ENCODE data around the gene TMEM38B.
"Not testable (repeated sequence)": the region's sequence is repeated elsewhere in the genome, so short reads cannot be mapped to it uniquely, and the experiment has no call there.

TMEM38B gene

DNA sequence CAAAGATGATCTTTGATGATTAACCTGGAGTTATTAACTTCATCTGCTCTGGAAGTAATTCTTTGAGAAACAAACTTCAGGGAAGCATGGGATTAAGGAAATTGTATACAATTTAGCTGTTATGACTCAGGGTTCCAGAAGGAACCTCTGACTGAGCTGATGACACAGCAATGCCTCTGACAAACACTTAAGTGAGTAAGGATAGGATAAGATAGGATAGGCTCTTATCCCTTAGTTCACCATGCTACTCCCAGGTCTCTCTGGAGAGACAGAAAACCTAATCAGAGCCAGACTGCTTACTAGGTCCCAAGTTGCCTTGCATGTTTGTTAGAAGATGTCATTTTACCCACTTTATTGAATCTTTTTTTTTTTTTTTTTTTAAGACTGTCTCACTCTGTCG lies 12.6 kb upstream of the TMEM38B start:
- no peak for DNase-seq (ENCODE audit: low read depth)

DNA sequence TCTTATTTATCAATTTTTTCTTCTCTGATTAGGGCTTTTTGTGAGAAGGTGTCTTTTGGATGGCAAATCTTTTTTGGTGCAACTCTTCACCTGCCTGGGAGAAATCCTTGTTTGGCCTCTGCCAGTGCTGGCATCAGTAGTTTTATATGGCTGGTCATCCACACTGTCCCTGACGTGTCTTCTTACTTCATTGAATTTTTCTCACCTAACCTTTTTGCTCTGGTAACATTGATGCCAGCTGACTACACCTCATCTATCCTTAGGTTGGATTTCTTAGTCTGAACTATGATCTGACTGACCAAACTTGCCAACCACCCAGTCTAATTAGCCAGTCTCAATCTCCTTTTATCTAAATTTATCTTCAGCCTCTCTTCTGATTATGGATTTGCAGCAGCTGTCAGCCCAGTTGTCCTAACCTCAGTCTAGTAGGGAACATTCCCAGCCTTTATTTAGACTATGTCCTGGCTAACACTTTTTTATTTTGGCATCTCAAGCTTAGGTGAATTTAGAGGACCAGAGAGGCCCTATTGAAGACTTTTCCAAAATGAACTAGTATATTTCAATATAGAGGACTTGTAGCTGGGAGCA lies 10.6 kb upstream of the TMEM38B start:
- DNase-seq (ENCODE audit: low read depth), result no peak

DNA sequence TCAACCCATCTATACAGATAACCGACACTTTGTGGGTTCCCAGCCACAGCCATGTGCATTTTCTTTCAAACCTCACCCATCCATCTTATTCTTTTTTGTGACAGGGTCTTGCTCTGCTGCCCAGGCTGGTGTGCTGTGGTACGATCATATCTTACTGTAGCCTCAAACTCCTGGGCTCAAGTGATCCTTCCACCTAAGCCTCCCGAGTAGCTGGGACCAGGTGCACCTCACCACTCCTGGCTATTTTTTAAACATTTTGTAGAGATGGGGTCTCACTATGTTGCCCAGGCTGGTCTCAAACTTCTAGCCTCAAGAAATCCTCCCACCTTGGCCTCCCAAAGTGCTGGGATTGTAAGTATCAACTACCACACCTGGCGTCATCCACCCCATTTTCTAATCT lies 7.4 kb upstream of the TMEM38B start:
- DNase-seq (ENCODE audit: low read depth), result no peak

DNA sequence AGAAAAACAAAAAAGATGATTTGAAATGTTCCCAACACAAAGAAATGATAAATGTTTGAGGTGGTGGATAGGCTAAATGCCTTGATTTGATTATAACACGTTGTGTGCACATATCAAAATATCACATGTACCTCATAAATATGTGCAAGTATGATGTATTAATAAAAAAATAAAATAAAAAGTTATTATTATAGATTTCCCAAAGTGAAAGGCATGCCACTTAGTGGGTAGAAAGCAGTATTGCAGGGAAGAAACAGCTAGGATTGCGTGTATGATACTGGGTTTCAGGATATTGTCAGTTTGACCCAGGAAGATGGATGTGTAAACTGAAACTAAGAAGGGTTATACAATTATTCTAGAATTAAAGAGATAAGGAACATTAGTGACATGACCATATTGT lies 3.6 kb upstream of the TMEM38B start:
- no peak for DNase-seq (ENCODE audit: low read depth)

DNA sequence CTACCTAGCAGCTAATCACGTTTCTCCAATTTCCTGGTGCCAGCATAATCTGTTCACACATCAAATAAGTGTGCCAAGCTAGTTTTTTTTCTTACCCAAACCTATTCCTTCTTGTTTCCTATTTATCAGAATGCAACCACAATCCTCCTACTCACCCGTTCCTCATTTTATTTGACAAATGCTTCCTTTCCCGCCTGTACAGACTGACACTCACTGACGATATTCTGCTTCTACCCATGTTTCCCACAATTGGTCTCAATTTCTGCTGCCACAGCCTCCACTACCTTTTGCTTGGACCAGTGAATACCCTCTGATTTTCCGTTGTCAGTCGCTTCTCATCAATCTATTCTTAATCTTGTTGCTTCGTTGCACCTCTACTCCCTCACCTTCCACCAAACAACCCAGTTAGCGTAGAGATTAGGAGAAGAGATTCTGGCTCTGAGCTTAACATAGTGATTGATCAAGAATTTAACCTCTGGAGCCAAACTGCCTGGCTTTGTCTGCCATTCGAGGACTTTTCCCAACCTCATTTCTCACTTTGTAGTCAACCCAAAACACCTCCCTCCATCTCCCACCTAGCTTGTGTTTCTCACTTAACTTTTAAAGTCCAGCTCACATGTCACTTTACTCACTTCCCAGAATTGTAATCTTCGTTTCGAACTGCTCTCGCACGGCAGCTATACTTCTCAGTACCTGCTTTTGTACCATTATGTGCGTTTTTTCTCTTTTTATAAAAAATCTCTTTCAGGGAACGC lies 729 bp upstream of the TMEM38B start:
- DNase-seq (ENCODE audit: low read depth), result no peak

DNA sequence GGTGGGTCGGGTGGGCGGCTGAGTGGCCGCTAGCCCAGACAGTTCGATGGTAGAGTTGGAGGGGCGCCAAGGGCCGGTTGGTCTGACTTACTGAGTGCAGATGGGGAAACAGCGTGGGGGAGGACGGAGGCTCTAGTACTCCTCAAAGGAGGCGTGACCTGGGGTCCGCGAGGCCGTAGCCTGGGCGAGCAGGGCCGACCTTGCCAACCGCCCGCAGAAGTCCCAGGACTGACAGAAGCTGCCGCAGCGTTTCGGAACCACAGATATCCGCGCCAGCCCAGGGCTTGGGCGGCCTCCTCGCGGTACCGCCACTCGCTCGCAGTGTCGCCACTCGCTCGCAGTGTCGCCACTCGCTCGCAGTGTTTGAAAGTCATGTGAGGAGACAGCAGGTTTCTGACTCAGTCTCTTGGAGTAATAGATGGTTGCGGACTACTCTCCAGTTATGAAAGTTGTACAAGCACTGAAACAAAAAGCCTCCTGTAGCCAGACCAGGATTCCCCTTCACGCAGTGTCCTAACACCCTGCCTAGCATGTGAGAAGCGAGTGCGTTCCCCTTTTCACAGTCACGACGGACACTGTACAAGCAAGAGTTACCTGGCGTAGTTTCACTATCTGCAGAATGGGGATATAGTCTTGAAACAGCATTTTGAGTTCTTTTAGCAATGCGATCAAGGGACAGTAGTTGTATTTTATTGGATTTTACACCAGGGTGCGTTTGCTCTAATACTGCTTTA lies 674 bp downstream of the TMEM38B start:
- DNase-seq (ENCODE audit: low read depth), result no peak

DNA sequence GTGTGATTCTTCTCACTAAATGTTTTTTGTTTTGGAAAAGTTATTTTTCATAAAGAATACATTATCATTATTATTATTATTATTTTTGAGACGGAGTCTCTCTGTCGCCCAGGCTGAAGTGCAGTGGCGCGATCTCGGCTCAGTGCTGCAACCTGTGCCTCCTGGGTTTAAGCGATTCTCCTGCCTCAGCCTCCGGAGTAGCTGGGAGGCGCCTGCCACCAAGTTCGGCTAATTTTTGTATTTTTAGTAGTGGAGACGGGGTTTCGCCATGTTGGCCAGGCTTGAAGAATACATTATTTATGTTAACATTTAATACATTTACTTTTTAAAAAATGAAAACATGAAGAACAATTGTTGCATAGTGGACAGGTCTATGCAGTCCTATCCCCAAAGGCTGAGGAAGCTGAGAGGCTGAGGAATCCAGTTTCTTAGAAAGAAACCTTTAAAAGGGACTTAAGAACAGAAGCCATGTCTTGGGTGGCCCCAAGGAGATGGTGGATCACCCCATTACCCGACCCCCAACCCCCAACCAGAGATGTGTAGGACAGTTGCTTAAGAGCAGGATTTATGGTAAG lies 2.0 kb downstream of the TMEM38B start:
- no peak for DNase-seq (ENCODE audit: low read depth)

DNA sequence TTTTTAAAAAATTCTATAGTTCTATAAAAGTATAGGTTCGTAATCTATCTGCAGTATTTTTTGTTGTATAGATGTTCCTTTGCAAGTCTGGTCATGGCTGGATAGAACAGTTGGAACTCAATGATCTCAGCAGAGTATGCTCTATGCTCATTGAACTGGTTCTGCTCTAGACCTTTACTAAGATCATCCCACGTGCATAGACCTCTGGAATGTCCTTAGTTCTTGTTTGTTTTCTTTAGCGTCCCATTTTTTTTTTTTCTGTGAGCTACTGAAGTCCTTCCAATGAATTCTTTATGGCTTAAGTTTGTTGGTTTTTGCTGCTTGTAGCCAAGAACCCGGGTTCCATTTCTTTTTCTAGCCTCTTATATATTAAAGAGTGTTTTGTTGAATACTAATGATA lies 3.5 kb downstream of the TMEM38B start:
- DNase-seq (ENCODE audit: low read depth), result no peak

DNA sequence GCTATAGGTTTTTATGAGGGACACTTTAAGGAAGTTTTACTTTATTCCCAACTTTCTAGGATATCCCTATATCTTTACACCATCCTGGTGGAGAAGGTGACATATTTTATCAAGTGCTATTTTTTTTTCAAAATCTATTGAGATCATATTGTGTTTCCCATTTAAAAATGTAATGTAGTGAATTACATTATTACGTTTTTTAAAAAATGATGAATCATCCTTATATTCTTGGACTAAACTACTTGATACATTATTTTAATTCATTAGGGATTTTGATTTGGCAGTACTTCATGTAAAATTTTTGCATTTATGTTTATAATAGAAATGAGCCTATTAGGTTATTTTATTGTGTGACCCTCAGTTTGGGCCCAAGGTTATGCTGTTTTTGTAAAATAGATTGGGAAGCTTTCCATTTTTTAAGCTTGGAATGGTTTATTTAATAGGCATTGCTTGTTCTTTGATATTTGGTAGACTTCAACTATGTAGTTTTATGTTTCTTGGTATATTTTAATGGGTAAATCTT lies 4.1 kb downstream of the TMEM38B start:
- DNase-seq (ENCODE audit: low read depth), result no peak

DNA sequence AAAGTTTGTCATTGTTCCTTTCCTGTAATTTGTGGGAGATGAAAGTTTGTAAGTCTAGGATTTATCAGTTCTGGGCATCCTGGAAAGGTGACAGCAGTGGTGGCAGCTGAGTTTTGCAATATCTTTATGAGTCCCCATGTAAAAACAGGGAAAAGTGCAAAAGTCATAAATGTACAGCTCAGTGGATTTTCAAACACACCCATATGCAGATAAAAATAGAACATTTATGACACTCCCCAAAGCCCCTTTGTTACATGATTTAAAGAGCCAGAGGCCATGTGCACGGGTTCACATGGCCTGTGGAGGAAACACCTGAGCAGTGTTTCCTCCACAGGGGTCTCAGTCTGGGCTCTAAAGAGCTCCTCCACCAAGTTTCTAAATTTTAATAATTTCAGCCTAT lies 6.3 kb downstream of the TMEM38B start:
- DNase-seq (ENCODE audit: low read depth), result no peak

DNA sequence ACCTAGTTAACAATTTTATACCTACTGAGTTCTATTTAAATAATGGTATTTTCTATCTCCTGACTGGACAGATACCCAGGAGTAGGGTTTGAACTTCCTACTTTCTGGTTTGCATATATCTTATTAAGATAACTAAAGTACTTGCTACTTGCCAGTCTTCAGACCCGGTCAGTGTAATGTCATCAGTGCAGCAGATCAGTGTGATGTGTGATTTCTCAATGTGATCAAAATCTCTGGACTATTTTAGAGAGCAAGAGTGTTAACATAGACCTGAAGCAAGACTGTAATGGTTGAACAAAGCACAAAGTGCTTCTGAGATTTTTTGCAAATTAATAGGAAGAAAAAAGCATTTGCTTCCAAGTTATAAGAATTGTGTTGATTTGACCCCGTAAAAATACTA lies 6.8 kb downstream of the TMEM38B start:
- DNase-seq (ENCODE audit: low read depth), result no peak

DNA sequence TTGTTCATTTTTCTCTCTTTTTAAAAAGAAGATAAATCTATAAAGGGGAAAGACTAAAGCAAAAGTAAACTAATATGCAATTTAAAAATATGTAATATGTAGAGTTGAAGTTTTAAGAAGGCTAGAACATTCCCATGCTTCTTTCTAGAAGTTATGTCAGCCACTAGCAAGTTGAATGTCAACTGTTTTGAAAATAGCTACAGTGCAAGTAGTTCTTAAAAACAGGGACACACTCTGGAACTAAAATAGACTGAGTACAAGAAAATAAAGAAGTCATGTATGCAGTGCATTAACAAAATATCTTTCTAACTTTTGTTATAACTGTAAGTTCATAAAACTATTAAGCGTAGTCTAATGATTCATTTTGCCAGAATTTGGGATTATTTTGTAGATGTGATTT lies 7.9 kb downstream of the TMEM38B start:
- DNase-seq (ENCODE audit: low read depth), result no peak

DNA sequence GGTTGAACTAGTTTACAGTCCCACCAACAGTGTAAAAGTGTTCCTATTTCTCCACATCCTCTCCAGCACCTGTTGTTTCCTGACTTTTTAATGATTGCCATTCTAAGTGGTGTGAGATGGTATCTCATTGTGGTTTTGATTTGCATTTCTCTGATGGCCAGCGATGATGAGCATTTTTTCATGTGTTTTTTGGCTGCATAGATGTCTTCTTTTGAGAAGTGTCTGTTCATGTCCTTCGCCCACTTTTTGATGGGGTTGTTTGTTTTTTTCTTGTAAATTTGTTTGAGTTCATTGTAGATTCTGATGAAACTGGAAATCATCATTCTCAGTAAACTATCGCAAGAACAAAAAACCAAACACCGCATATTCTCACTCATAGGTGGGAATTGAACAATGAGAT lies 9.3 kb downstream of the TMEM38B start:
- DNase-seq (ENCODE audit: low read depth), result not testable (repeated sequence)

DNA sequence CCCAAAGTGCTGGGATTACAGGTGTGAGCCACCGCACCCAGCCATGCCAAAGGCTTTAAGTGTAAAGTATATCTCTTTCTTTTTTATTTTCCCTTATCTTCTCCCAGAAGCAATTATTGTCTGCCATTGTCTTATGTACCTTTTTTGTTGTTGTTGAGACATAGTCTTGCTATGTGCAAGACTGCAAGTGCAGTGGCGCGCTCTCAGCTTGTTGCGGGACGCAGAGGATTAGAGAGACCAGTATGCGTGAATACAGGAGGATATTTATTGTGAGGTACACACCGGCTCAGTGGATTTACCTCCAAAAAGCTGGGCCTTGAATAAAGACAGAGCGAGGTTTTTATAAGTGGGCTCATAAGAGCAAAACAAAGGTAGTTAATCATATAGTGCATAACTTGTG lies 11.8 kb downstream of the TMEM38B start:
- DNase-seq (ENCODE audit: low read depth), result no peak

DNA sequence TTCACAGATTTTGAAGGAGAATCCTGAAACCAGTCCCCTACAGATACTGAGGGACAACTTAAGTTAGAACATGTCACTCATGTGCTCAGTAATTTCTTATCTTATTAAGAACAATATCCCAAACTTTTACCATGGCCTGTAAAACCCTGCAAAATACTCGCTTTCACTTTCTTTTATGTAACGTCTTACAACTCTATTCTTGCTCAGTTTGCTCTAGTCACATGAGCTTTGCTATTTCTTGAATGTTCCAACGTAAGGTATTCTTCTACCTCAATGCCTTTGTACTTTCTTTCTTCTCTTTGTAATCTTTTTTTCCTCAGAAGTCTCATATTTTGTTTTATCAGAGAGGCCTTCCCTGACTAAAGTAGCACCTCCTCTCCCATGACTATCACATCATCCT lies 14.1 kb downstream of the TMEM38B start:
- no peak for DNase-seq (ENCODE audit: low read depth)

DNA sequence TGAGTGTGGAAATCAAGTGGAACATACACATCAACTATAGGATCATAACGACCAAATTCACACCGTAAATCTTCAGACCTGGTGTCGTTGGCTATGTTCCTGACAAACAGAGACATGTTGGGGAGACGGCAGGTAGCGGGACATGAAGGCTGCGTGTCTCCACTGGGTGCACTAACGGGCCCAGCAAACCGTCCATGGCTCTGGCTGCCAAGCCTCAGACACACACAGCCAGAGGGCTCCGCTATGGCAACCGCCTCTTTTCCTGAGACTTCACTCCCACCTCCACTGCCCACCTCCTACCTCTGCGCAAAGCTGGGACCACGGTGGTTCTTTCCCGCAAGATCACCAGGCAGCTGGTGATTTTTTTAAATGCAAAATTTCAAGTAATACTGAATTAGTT lies 16.3 kb downstream of the TMEM38B start:
- DNase-seq (ENCODE audit: low read depth), result no peak

DNA sequence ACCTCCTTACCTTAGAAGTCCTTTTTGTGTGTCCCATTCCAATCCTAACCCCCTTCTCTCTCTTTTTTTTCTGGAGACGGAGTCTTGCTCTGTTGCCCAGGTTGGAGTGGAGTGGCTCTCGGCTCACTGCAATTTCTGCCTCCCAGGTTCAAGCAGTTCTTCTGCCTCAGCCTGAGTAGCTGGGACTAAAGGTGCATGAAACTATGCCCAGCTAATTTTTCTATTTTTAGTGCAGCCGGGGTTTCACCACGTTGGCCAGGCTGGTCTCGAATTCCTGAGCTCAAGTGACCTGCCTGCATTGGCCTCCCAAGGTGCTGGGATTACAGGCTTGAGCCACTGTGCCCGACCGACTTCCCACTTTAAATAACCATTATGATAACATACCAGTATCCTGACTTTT lies 17.5 kb downstream of the TMEM38B start:
- no peak for DNase-seq (ENCODE audit: low read depth)

DNA sequence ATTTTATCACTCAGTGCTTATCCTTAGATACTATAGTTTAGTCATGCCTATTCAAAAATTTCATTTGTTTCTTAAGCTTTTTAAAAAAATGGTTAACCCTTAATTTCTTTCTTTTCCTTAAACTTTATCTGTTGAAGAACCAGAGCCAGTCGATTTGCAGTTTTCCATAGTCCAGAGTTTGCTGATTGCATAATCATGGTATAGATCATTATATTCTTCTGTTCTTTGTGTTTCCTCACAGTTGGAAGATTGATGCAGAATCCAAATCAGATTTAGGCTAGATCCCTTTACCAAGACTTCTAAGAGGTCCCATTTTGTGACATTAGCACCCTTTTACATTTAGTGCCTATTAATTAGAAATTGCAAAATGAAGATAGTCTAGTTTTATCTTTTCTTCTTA lies 18.0 kb downstream of the TMEM38B start:
- no peak for DNase-seq (ENCODE audit: low read depth)

DNA sequence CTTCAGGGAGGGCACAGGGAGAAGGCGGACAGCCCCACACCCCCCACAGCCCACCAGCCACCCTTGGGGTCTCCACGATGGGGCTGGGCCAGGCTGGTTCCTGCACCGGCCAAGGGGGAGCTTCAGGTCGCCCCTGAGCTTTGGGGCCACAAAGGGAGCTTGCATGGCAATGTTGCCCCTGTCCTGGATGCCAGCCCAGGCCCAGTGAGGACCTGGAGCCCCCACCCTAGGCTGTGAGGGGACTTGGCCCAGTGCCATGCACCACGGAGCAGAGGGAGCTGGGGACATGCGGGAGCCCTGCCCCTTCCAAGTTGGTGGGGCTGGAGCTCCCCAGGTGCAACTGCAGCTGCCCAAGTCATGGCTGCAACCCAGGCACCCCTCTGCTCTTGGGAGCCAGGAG lies 18.4 kb downstream of the TMEM38B start:
- no peak for DNase-seq (ENCODE audit: low read depth)

DNA sequence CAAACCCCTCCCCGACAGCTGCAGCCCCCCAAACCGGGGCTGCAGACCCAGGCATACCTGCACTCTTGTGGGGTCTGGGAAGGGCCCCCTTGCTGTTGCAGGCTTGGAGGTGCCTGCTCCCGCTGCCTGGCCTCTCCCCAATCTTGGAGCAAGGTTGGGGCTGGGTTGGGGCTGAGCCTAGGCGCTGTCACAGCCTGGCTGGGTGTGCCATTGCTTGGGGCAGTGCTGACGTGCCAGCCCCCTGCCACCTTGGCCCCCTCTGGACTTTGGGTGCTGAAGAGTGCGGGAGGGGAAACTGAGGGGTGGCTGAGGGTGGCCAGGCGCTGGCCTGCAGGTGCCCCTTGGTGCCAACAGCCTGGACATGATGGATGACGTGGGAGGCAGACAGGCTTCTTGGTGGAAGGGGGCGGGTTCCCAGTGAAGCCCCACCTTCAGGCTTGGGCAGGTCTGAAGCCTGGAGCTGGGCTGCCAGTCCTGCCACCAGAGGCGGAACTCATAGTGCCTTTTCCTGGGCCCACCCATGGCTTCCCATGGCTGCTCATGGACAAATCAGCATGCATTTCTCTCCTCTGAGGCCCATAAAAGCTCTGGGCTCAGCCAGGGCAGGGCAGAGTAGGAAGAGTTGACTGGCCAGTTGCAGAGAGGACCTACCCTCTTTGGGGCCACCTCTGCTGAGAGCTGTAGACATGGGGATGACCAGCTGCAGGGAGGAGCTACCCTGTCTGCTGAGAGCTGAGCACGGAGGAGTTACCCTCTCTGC lies 19.1 kb downstream of the TMEM38B start:
- no peak for DNase-seq (ENCODE audit: low read depth)

DNA sequence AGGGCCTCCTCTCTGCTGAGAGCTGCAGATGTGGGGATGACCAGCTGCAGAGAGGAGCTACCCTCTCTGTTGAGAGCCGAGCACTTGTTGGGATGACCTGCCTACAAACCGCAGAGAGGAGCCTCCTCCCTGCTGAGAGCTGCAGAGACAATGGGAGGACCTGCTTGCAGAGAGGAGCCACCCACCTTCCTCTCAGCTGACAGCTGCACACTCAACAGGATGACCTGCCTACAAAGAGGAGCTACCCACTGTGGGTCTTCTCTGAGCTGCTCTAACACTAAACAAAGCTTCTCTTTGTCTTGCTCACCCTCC lies 19.6 kb downstream of the TMEM38B start:
- no peak for DNase-seq (ENCODE audit: low read depth)

DNA sequence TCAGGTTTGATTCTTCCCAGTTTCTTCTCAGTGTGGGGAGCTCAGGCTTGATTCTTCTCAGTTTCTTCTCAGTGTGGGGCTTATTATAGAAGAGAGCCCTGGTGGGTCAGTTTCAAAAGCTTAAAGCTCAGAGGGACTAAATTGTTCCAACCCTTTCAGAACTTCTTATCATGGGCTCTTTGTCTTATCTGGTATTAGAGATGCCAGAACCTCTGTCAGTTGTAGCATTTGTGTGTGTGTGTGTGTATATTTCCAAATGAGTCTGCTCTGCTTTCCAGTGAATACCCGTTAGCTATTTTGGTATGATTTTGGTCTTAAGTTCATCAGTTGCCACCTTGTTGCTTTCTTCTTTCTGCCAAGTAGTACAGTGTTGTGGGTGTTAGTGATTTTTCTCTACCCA lies 21.8 kb downstream of the TMEM38B start:
- no peak for DNase-seq (ENCODE audit: low read depth)

All from GM04503 (cell line).